Right ventricle myocardium superior (tissue), 1 donor: Measurements from ENCODE around the gene LRPAP1. TPM values are rescaled to one million over a fixed set of nuclear protein-coding genes. Genes with fewer than 3 reads are reported as not detected.

Experiments
- ATAC-seq: fragments of 200-7000 bp; cut with Tn5 transposase; one replicate; pipeline ENCODE4 v1.9.1; 2020; ENCODE audit warnings: mild to moderate bottlenecking; ENCODE audit not compliant: poor library complexity
- DNase-seq: peaks from one replicate; pipeline ENCODE4 v3.0.0-alpha.2; 2020
- intact Hi-C: fragments of 100-400 bp; cut with DNase I; formaldehyde crosslinking; loops from one replicate; pipeline ENCODE4 v1.11.2; 2022
- total RNA-seq: library from RNA; stranded (reverse); fragmentation: NEBNext Ultra II Directional; extraction: Animal tissue kit (Norgen Biotek cat#: 25700); gene quantifications from one replicate; pipeline ENCODE4 v1.2.1, GENCODE V29; 2021
- donor health status: DM: no; HTN: yes; CAD: no; lungs with severe emphysema.

LRPAP1 gene
- total RNA-seq, 1 donor from 2014 or later: 280 TPM

GRCh38 chr4:3473181-3473950 is 58.9 kb downstream of the LRPAP1 start:
- peak; percentile 28 for ATAC-seq
- peak; percentile 42 for DNase-seq
- intact Hi-C loops: no loop called here

- DNase-seq: peak; percentile 34
- ATAC-seq: peak; percentile 2
- intact Hi-C loops: no loop called here
Observed at GRCh38 chr4:3472411-3473141, 59.6 kb downstream of the LRPAP1 start.

- DNase-seq: peak; percentile 34
- intact Hi-C loops: no loop called here
- ATAC-seq: no peak
Observed at GRCh38 chr4:3471886-3472285, 60.3 kb downstream of the LRPAP1 start.

- DNase-seq (peak; percentile 26), ATAC-seq (no peak)
- intact Hi-C loops: no loop called here
Observed at GRCh38 chr4:3471098-3471760, 61.0 kb downstream of the LRPAP1 start.

GRCh38 chr4:3470244-3471097 is 61.8 kb downstream of the LRPAP1 start:
- DNase-seq: peak; percentile 39
- no peak for ATAC-seq
- intact Hi-C loops: no loop called here

- peak; percentile 77 for DNase-seq
- intact Hi-C loops: no loop called here
- peak; percentile 63 for ATAC-seq
Observed at GRCh38 chr4:3469386-3470243, 62.6 kb downstream of the LRPAP1 start.

- intact Hi-C loops: no loop called here
- no peak for DNase-seq
- ATAC-seq: no peak
Observed at GRCh38 chr4:3468804-3469203, 63.4 kb downstream of the LRPAP1 start.

GRCh38 chr4:3468154-3468553 is 64.1 kb downstream of the LRPAP1 start:
- ATAC-seq (no peak), DNase-seq (no peak)
- intact Hi-C loops: no loop called here

- ATAC-seq (no peak), DNase-seq (no peak)
- intact Hi-C loops: no loop called here
Observed at GRCh38 chr4:3467601-3468031, 64.6 kb downstream of the LRPAP1 start.

GRCh38 chr4:3466691-3467600 is 65.3 kb downstream of the LRPAP1 start:
- peak; percentile 21 for ATAC-seq
- peak; percentile 35 for DNase-seq
- intact Hi-C loops: no loop called here

GRCh38 chr4:3465698-3466671 is 66.2 kb downstream of the LRPAP1 start:
- intact Hi-C loops: no loop called here
- ATAC-seq (peak; percentile 32), DNase-seq (peak; percentile 49)

GRCh38 chr4:3464911-3465697 is 67.1 kb downstream of the LRPAP1 start:
- DNase-seq (no peak), ATAC-seq (no peak)
- intact Hi-C loops: no loop called here

GRCh38 chr4:3464349-3464905 is 67.8 kb downstream of the LRPAP1 start:
- ATAC-seq (no peak), DNase-seq (no peak)
- intact Hi-C loops: no loop called here

- intact Hi-C loops: no loop called here
- DNase-seq (no peak), ATAC-seq (no peak)
Observed at GRCh38 chr4:3463556-3464348, 68.5 kb downstream of the LRPAP1 start.
